SK-N-SH (cell line): ENCODE results near the gene CLIC4. TPM values are rescaled to one million over a fixed set of nuclear protein-coding genes. Genes with fewer than 3 reads are reported as not detected.

Experiments
- CTCF ChIA-PET: fragments of 300-600, 350-600 bp; formaldehyde crosslinking; extraction: SDS; loops from one replicate; lab custom pipeline; 2021; lab: Yijun Ruan, JAX
- POLR2A ChIA-PET: fragments of 350-600 bp; sonication (Branson Sonifier 250); formaldehyde crosslinking; extraction: SDS; loops from one replicate; lab custom pipeline; 2020; ENCODE audit warnings: antibody characterized with exemption, inconsistent platforms; lab: Yijun Ruan, JAX
- DNase-seq: peaks from one replicate; pipeline ENCODE4 v3.0.0; 2012
- H2AFZ ChIP-seq: fragments of 200-600 bp; sonication (generic); 2 replicates; pipeline ENCODE4 v1.8.1; 2016; ENCODE audit warnings: antibody characterized with exemption, mild to moderate bottlenecking, low read depth
- H3F3A ChIP-seq: fragments of 200-600 bp; sonication (generic); replicated peaks from 2 replicates; pipeline ENCODE3; 2016; ENCODE audit warnings: antibody characterized with exemption, mild to moderate bottlenecking; ENCODE audit not compliant: insufficient read depth
- H3K27ac ChIP-seq, 2 experiments: fragments of 200-500 bp in 1 of 2; fragments of 200-600 bp in 1 of 2; sonication (Bioruptor generic) in 1 of 2; sonication (generic), shearing (Covaris generic) in 1 of 2; 2 replicates each; pipeline versions ENCODE4 v1.5.1 to v1.6.1; 2014 to 2016; ENCODE audit warnings: low read depth in 2 of 2, inconsistent platforms in 1 of 2, low read length in 1 of 2, mild to moderate bottlenecking in 1 of 2, mixed read lengths in 1 of 2
- H3K27me3 ChIP-seq: fragments of 200-600 bp; sonication (generic), shearing (Covaris generic); 2 replicates; pipeline ENCODE4 v1.6.1; 2016; ENCODE audit warnings: mixed run types; ENCODE audit not compliant: insufficient read depth
- H3K36me3 ChIP-seq, 2 experiments: fragments of 200-500 bp in 1 of 2; fragments of 200-600 bp in 1 of 2; sonication (Bioruptor generic) in 1 of 2; sonication (generic) in 1 of 2; replicated peaks in 1 of 2; 2 replicates each; pipeline versions ENCODE3 to v1.5.1; 2014 to 2016; ENCODE audit warnings: low read length in 1 of 2, mild to moderate bottlenecking in 1 of 2; ENCODE audit not compliant: insufficient read depth in 2 of 2, control insufficient read depth in 1 of 2
- H3K4me1 ChIP-seq, 2 experiments: fragments of 200-500 bp in 1 of 2; fragments of 200-600 bp in 1 of 2; sonication (Bioruptor generic) in 1 of 2; sonication (generic), shearing (Covaris generic) in 1 of 2; 2 replicates each; pipeline versions ENCODE4 v1.5.1 to v1.6.1; 2014 to 2016; ENCODE audit warnings: low read depth in 1 of 2, low read length in 1 of 2, mixed run types in 1 of 2; ENCODE audit not compliant: insufficient read depth in 2 of 2, control insufficient read depth in 1 of 2
- H3K4me2 ChIP-seq: fragments of 200-600 bp; sonication (generic), shearing (Covaris generic); 2 replicates; pipeline ENCODE4 v1.6.1; 2017; ENCODE audit warnings: mixed run types
- H3K4me3 ChIP-seq, 2 experiments: fragments of 200-500 bp in 1 of 2; fragments of 200-600 bp in 1 of 2; sonication (Bioruptor generic) in 1 of 2; sonication (generic), shearing (Covaris generic) in 1 of 2; 2 replicates each; pipeline versions ENCODE4 v1.5.1 to v1.8.1; 2014 to 2016; ENCODE audit warnings: low read depth in 2 of 2, inconsistent platforms in 1 of 2, low read length in 1 of 2, mild to moderate bottlenecking in 1 of 2, mixed read lengths in 1 of 2, moderate library complexity in 1 of 2
- H3K79me2 ChIP-seq: fragments of 200-600 bp; sonication (generic); 2 replicates; pipeline ENCODE4 v1.8.1; 2017; ENCODE audit warnings: mild to moderate bottlenecking; ENCODE audit not compliant: insufficient read depth
- H3K9ac ChIP-seq: fragments of 200-600 bp; sonication (generic); 2 replicates; pipeline ENCODE4 v1.6.1; 2017; ENCODE audit warnings: mixed run types
- H3K9me2 ChIP-seq: fragments of 200-600 bp; sonication (generic); 2 replicates; pipeline ENCODE4 v1.6.1; 2017; ENCODE audit warnings: mixed run types
- H3K9me3 ChIP-seq: fragments of 200-600 bp; sonication (generic); 2 replicates; pipeline ENCODE4 v1.6.1; 2017; ENCODE audit warnings: mixed run types, mild to moderate bottlenecking, moderate library complexity
- H4K20me1 ChIP-seq: fragments of 200-600 bp; sonication (generic); 2 replicates; pipeline ENCODE4 v1.6.1; 2017; ENCODE audit warnings: mild to moderate bottlenecking, mixed run types; ENCODE audit not compliant: insufficient read depth
- CHD2 ChIP-seq: fragments of 150-350 bp; IDR thresholded peaks from 2 replicates; pipeline ENCODE4 v1.6.1; 2018; ENCODE audit warnings: low read length; ENCODE audit not compliant: partially characterized antibody
- ELF1 ChIP-seq: IDR thresholded peaks from 2 replicates; pipeline ENCODE4 v1.4.0; 2012
- EZH2phosphoT487 ChIP-seq: fragments of 200-600 bp; sonication (generic); IDR thresholded peaks from 2 replicates; pipeline ENCODE4 v1.6.1; 2017; ENCODE audit warnings: low read depth, mixed run types, mild to moderate bottlenecking, antibody characterized with exemption, moderate library complexity, borderline replicate concordance
- FOSL2 ChIP-seq: IDR thresholded peaks from 2 replicates; pipeline ENCODE4 v1.4.0; 2012; ENCODE audit warnings: low read depth, mild to moderate bottlenecking, moderate library complexity, borderline replicate concordance
- FOXM1 ChIP-seq: IDR thresholded peaks from 2 replicates; pipeline ENCODE4 v1.4.0; 2012; ENCODE audit warnings: low read depth, mild to moderate bottlenecking
- GABPA ChIP-seq: IDR thresholded peaks from 2 replicates; pipeline ENCODE4 v1.4.0; 2012; ENCODE audit warnings: low read depth, mild to moderate bottlenecking
- GATA2 ChIP-seq: sonication (generic); formaldehyde crosslinking; IDR thresholded peaks from 2 replicates; pipeline ENCODE4 v1.5.0; 2020; ENCODE audit warnings: mild to moderate bottlenecking, missing genetic modification reagents
- IRF3 ChIP-seq: fragments of 150-350 bp; IDR thresholded peaks from 2 replicates; pipeline ENCODE4 v1.6.1; 2016; ENCODE audit warnings: mild to moderate bottlenecking, low read depth, low read length
- JUND ChIP-seq: IDR thresholded peaks from 2 replicates; pipeline ENCODE4 v1.4.0; 2012
- MAX ChIP-seq: IDR thresholded peaks from 2 replicates; pipeline ENCODE4 v1.4.0; 2012; ENCODE audit warnings: low read depth
- MEF2A ChIP-seq: IDR thresholded peaks from 2 replicates; pipeline ENCODE4 v1.4.0; 2012; ENCODE audit warnings: low read depth, borderline replicate concordance
- RAD21 ChIP-seq: IDR thresholded peaks from 2 replicates; pipeline ENCODE4 v1.6.1; 2012; ENCODE audit warnings: mild to moderate bottlenecking, low read length
- RXRA ChIP-seq: IDR thresholded peaks from 2 replicates; pipeline ENCODE4 v1.4.0; 2012; ENCODE audit warnings: low read depth, mild to moderate bottlenecking, borderline replicate concordance
- TAF1 ChIP-seq: IDR thresholded peaks from 2 replicates; pipeline ENCODE4 v1.6.1; 2012; ENCODE audit warnings: low read depth, mild to moderate bottlenecking, low read length, moderate library complexity, borderline replicate concordance
- TCF12 ChIP-seq: IDR thresholded peaks from 2 replicates; pipeline ENCODE4 v1.4.0; 2012
- USF1 ChIP-seq: IDR thresholded peaks from 2 replicates; pipeline ENCODE4 v1.4.0; 2012; ENCODE audit warnings: low read depth, borderline replicate concordance
- USF2 ChIP-seq: fragments of 150-350 bp; IDR thresholded peaks from 2 replicates; pipeline ENCODE4 v1.6.1; 2017; ENCODE audit warnings: antibody characterized with exemption, low read length, low read depth, borderline replicate concordance
- WGBS: methylation state at CpG from one replicate; pipeline ENCODE4 v1.1.6; 2017; ENCODE audit warnings: low lambda C conversion rate; 5-methylcytosine and 5-hydroxymethylcytosine counted together
- polyA plus RNA-seq, 3 experiments: library from polyadenylated mRNA; depleted of rRNA; stranded (reverse); fragments of >200 nt; gene quantifications; 2 replicates each; pipeline ENCODE4 v1.2.3, GENCODE V29; 2012

CLIC4 gene
- polyA plus RNA-seq, 1 of the 3 experiments (the other 2 are of a cell fraction): 66.4 TPM

GRCh38 chr1:24771574-24771973 is 26.3 kb downstream of the CLIC4 start:
- peaks cover 99% of the 10 kb centered on the region for H3K79me2 ChIP-seq
- CTCF ChIA-PET: interaction anchor here (0.7 to 1.1 kb wide), 2 partner anchors 59 to 83 kb away, joined by 3 read pairs; no protein-coding TSS in a partner anchor
- H3K27ac ChIP-seq: peak overlapping the region; percentile 70 to 94; a peak in 3 of 4 replicates
- H4K20me1 ChIP-seq: peaks cover 18% of the 10 kb centered on the region
- peaks cover 0 to 13% of the 10 kb centered on the region in 2 experiments for H3K36me3 ChIP-seq
- no peak overlapping the region for H3K4me2 ChIP-seq
- H3K9ac ChIP-seq: no peak overlapping the region
- peaks cover 30% of the 10 kb centered on the region for H3F3A ChIP-seq
- TF ChIP-seq TAF1 (no peak), FOSL2 (no peak), ELF1 (no peak), GABPA (no peak)
- DNase-seq: no peak
- H2AFZ ChIP-seq: no peak overlapping the region
- peaks cover 3 to 40% of the 10 kb centered on the region in 2 experiments for H3K4me1 ChIP-seq
- no peaks in the 10 kb centered on the region for H3K27me3 ChIP-seq
- no peaks in the 10 kb centered on the region for H3K9me3 ChIP-seq
- POLR2A ChIA-PET: no interaction called here
- H3K9me2 ChIP-seq: no peaks in the 10 kb centered on the region
- no peak overlapping the region for H3K4me3 ChIP-seq

GRCh38 chr1:24773618-24774017 is 28.4 kb downstream of the CLIC4 start:
- peaks cover 35% of the 10 kb centered on the region for H3F3A ChIP-seq
- H3K4me2 ChIP-seq: no peak overlapping the region
- no peak overlapping the region for H2AFZ ChIP-seq
- H3K4me1 ChIP-seq: peaks cover 3 to 52% of the 10 kb centered on the region in 2 experiments
- peaks cover 38% of the 10 kb centered on the region for H4K20me1 ChIP-seq
- H3K9ac ChIP-seq: no peak overlapping the region
- peak overlapping the region in 1 of 2 experiments; percentile 12; a peak in 1 of 4 replicates for H3K27ac ChIP-seq
- no peaks in the 10 kb centered on the region for H3K9me2 ChIP-seq
- POLR2A ChIA-PET: interaction anchor here (1.6 kb wide), 1 partner anchor 10 kb away, joined by 3 read pairs; no protein-coding TSS in a partner anchor
- DNase-seq: no peak
- H3K79me2 ChIP-seq: peaks cover 99% of the 10 kb centered on the region
- peaks cover 0 to 13% of the 10 kb centered on the region in 2 experiments for H3K36me3 ChIP-seq
- no peak overlapping the region for H3K4me3 ChIP-seq
- TF ChIP-seq CHD2 (no peak), MAX (no peak), FOSL2 (no peak), FOXM1 (no peak), USF2 (no peak), IRF3 (no peak)
- no peaks in the 10 kb centered on the region for H3K9me3 ChIP-seq
- CTCF ChIA-PET: no interaction called here
- no peaks in the 10 kb centered on the region for H3K27me3 ChIP-seq

GRCh38 chr1:24775348-24775747 is 30.1 kb downstream of the CLIC4 start:
- CTCF ChIA-PET: interaction anchor here (0.7 kb wide), 2 partner anchors 87 to 577 kb away, joined by 3 read pairs; no protein-coding TSS in a partner anchor
- Histone ChIP-seq H3F3A (peaks cover 29% of the 10 kb centered on the region), H3K27ac (no peak overlapping the region), H3K4me1 (peaks cover 3 to 55% of the 10 kb centered on the region in 2 experiments), H3K36me3 (peaks cover 0 to 22% of the 10 kb centered on the region in 2 experiments), H2AFZ (no peak overlapping the region), H3K79me2 (peaks cover 99% of the 10 kb centered on the region), H3K9me3 (no peaks in the 10 kb centered on the region), H3K4me3 (no peak overlapping the region), H3K9ac (no peak overlapping the region), H3K27me3 (no peaks in the 10 kb centered on the region), H4K20me1 (peaks cover 55% of the 10 kb centered on the region), H3K9me2 (no peaks in the 10 kb centered on the region), H3K4me2 (no peak overlapping the region)
- 98% methylated on average over 3 of the region's 3 CpGs for WGBS
- DNase-seq: no peak
- POLR2A ChIA-PET: interaction anchor here (0.9 kb wide), 1 partner anchor 12 kb away, joined by 5 read pairs; no protein-coding TSS in a partner anchor
- TF ChIP-seq TCF12: no peak
- no peak for TF ChIP-seq FOXM1
- TF ChIP-seq RAD21: no peak
- no peak for TF ChIP-seq CHD2
- TF ChIP-seq EZH2phosphoT487: no peak
- TF ChIP-seq JUND: no peak
- TF ChIP-seq GATA2 (CRISPR knock-in tag): no peak
- no peak for TF ChIP-seq TAF1
- TF ChIP-seq RXRA: no peak
- TF ChIP-seq MEF2A: no peak
- no peak for TF ChIP-seq USF1
- no peak for TF ChIP-seq MAX
